Sigmoid colon (tissue), 7 donors: ENCODE measurements around the gene PACS1. TPM values are rescaled to one million over a fixed set of nuclear protein-coding genes. Genes with fewer than 3 reads are reported as not detected.

Source experiments
- DNase-seq: peaks from one replicate; pipeline ENCODE4 v3.0.0-alpha.2; 2019
- H3K27ac ChIP-seq, 4 donors: fragments of 200-600 bp; sonication (generic); one replicate each; pipeline ENCODE4 v1.5.1; 2016 to 2019; ENCODE audit warnings: mild to moderate bottlenecking in 1 of 4
- H3K27me3 ChIP-seq, 3 donors: fragments of 200-600 bp; sonication (generic); one replicate each; pipeline ENCODE4 v1.5.1; 2019; ENCODE audit warnings: mild to moderate bottlenecking in 1 of 3
- H3K36me3 ChIP-seq, 4 donors: fragments of 200-600 bp; sonication (generic); one replicate each; pipeline ENCODE4 v1.5.1; 2016 to 2019
- H3K4me1 ChIP-seq, 4 donors: fragments of 200-600 bp; sonication (generic); one replicate each; pipeline ENCODE4 v1.5.1; 2017 to 2019
- H3K4me3 ChIP-seq, 4 donors: fragments of 200-600 bp; sonication (generic); one replicate each; pipeline ENCODE4 v1.5.1; 2017 to 2019; ENCODE audit warnings: mild to moderate bottlenecking in 2 of 4, moderate library complexity in 1 of 4
- H3K9me3 ChIP-seq, 4 donors: fragments of 200-600 bp in 3 of 4; sonication (generic) in 3 of 4; one replicate each; pipeline versions ENCODE4 v1.5.1 to v1.6.1; 2013 to 2019
- CTCF ChIP-seq, 4 experiments: fragments of 450-650 bp in 3 of 4; fragments of 200-600 bp in 1 of 4; IDR thresholded peaks; one replicate each; pipeline ENCODE4 v1.5.1; 2016 to 2019; ENCODE audit warnings: antibody characterized with exemption in 4 of 4, mild to moderate bottlenecking in 3 of 4, moderate library complexity in 2 of 4
- EP300 ChIP-seq, 4 donors: sonication (generic); formaldehyde crosslinking; IDR thresholded peaks; one replicate each; pipeline ENCODE4 v1.6.1; 2017; ENCODE audit warnings: antibody characterized with exemption in 4 of 4
- POLR2A ChIP-seq, 2 donors: fragments of 450-650 bp; IDR thresholded peaks; one replicate each; pipeline ENCODE4 v1.6.1; 2016; ENCODE audit warnings: antibody characterized with exemption in 2 of 2, mild to moderate bottlenecking in 2 of 2, moderate library complexity in 2 of 2
- POLR2AphosphoS5 ChIP-seq, 4 donors: sonication (generic); formaldehyde crosslinking; IDR thresholded peaks; one replicate each; pipeline ENCODE4 v1.6.1; 2017; ENCODE audit warnings: antibody characterized with exemption in 4 of 4
- WGBS, 2 donors: extraction: QIAGEN DNeasy Blood & Tissue Kit; methylation state at CpG; one replicate each; pipeline ENCODE4 v1.1.7; 2013; 5-methylcytosine and 5-hydroxymethylcytosine counted together
- intact Hi-C: fragments of 100-400 bp; cut with DNase I; formaldehyde crosslinking; loops from one replicate; pipeline ENCODE4 v1.15.1; 2023
- polyA plus RNA-seq, 3 donors: library from polyadenylated mRNA; stranded (reverse); fragments of 200-250 nt; gene quantifications; one replicate each; pipeline ENCODE4 v1.2.3, GENCODE V29; 2013
- total RNA-seq, 4 donors: library from RNA; depleted of rRNA; stranded (reverse); fragments of >200 nt; gene quantifications; one replicate each; pipeline ENCODE4 v1.1.0, GENCODE V29; 2016
- donor health status: healthy with polysubstance abuse.
- donor health status: Bipolar disorder and iron deficiency.
- donor health status: healthy.

Gene PACS1
- total and polyA plus RNA-seq, 7 donors: 2.1 to 75.9 (median 22.8) TPM

- TF ChIP-seq CTCF (IDR thresholded peaks at IDR 0.05) (no peak), POLR2A (IDR thresholded peaks at IDR 0.05) (no peak), POLR2AphosphoS5 (IDR thresholded peaks at IDR 0.05) (no peak), EP300 (IDR thresholded peaks at IDR 0.05) (no peak)
- no peaks in the 10 kb centered on the region for H3K36me3 ChIP-seq
- WGBS, 2 donors: 96% methylated on average over 2 of the region's 2 CpGs
- H3K27me3 ChIP-seq: no peaks in the 10 kb centered on the region
- intact Hi-C loops: no loop called here
- H3K4me1 ChIP-seq: peaks cover 0 to 13% (median 0%) of the 10 kb centered on the region in 4 donors
- H3K9me3 ChIP-seq: no peaks in the 10 kb centered on the region
- no peak for DNase-seq
- H3K4me3 ChIP-seq: no peak overlapping the region
- H3K27ac ChIP-seq: no peak overlapping the region
Measured at GRCh38 chr11:66154109-66154508, 84.0 kb downstream of the PACS1 start.

- H3K4me3 ChIP-seq: no peak overlapping the region
- intact Hi-C loops: no loop called here
- no peaks in the 10 kb centered on the region for H3K27me3 ChIP-seq
- no peaks in the 10 kb centered on the region for H3K36me3 ChIP-seq
- no peak for DNase-seq
- H3K27ac ChIP-seq: peak overlapping the region in 2 of 4 donors; percentile 53 to 56
- H3K9me3 ChIP-seq: no peaks in the 10 kb centered on the region
- peak in 3 of 4 donors; percentile 17 to 73 (median 55) for TF ChIP-seq POLR2AphosphoS5 (IDR thresholded peaks at IDR 0.05)
- no peak for TF ChIP-seq POLR2A (IDR thresholded peaks at IDR 0.05)
- peak in 2 of 4 donors; percentile 52 to 80 for TF ChIP-seq EP300 (IDR thresholded peaks at IDR 0.05)
- H3K4me1 ChIP-seq: peaks cover 0 to 22% (median 4%) of the 10 kb centered on the region in 4 donors
- WGBS, 2 donors: 93 to 97% methylated on average over 7 of the region's 7 CpGs
Measured at GRCh38 chr11:66155387-66156073, 85.5 kb downstream of the PACS1 start.

GRCh38 chr11:66157182-66157864 lies 87.3 kb downstream of the PACS1 start:
- H3K4me3 ChIP-seq: no peak overlapping the region
- H3K27ac ChIP-seq: no peak overlapping the region
- no peaks in the 10 kb centered on the region for H3K27me3 ChIP-seq
- DNase-seq: no peak
- no peak for TF ChIP-seq POLR2A (IDR thresholded peaks at IDR 0.05)
- TF ChIP-seq POLR2AphosphoS5 (IDR thresholded peaks at IDR 0.05): no peak
- TF ChIP-seq EP300 (IDR thresholded peaks at IDR 0.05): no peak
- no peak for TF ChIP-seq CTCF (IDR thresholded peaks at IDR 0.05)
- H3K9me3 ChIP-seq: no peaks in the 10 kb centered on the region
- intact Hi-C loops: no loop called here
- H3K36me3 ChIP-seq: no peaks in the 10 kb centered on the region
- H3K4me1 ChIP-seq: peaks cover 0 to 30% (median 16%) of the 10 kb centered on the region in 4 donors

- H3K9me3 ChIP-seq: no peaks in the 10 kb centered on the region
- WGBS, 2 donors: 93 to 95% methylated on average over 5 of the region's 5 CpGs
- no peaks in the 10 kb centered on the region for H3K27me3 ChIP-seq
- peaks cover 0 to 30% (median 17%) of the 10 kb centered on the region in 4 donors for H3K4me1 ChIP-seq
- TF ChIP-seq POLR2AphosphoS5 (IDR thresholded peaks at IDR 0.05): no peak
- no peak overlapping the region for H3K27ac ChIP-seq
- no peak overlapping the region for H3K4me3 ChIP-seq
- H3K36me3 ChIP-seq: no peaks in the 10 kb centered on the region
- intact Hi-C loops: no loop called here
- DNase-seq: no peak
Measured at GRCh38 chr11:66158156-66158555, 88.1 kb downstream of the PACS1 start.

- no peak overlapping the region for H3K27ac ChIP-seq
- no peak overlapping the region for H3K4me3 ChIP-seq
- H3K36me3 ChIP-seq: no peaks in the 10 kb centered on the region
- peaks cover 0 to 30% (median 17%) of the 10 kb centered on the region in 4 donors for H3K4me1 ChIP-seq
- intact Hi-C loops: no loop called here
- DNase-seq: no peak
- TF ChIP-seq POLR2A (IDR thresholded peaks at IDR 0.05) (no peak), POLR2AphosphoS5 (IDR thresholded peaks at IDR 0.05) (no peak), EP300 (IDR thresholded peaks at IDR 0.05) (no peak), CTCF (IDR thresholded peaks at IDR 0.05) (no peak)
- no peaks in the 10 kb centered on the region for H3K27me3 ChIP-seq
- H3K9me3 ChIP-seq: no peaks in the 10 kb centered on the region
- WGBS, 2 donors: 83 to 84% methylated on average over 8 of the region's 8 CpGs
Measured at GRCh38 chr11:66159324-66159984, 89.4 kb downstream of the PACS1 start.
